NCI-H2029 (cell line): ENCODE results near the gene TSC22D3.
"Not testable (repeated sequence)": the region's sequence is repeated elsewhere in the genome, so short reads cannot be mapped to it uniquely, and the experiment has no call there.

Experiments
- DNase-seq: peaks from one replicate; lab custom pipeline; 2025; lab: John Stamatoyannopoulos, UW

TSC22D3 gene

GRCh38 chrX:107682256-107682655, 93.3 kb downstream of the TSC22D3 start:
- DNase-seq = no peak

GRCh38 chrX:107678957-107679740, 96.4 kb downstream of the TSC22D3 start:
- no peak for DNase-seq

GRCh38 chrX:107677909-107678308, 97.7 kb downstream of the TSC22D3 start:
- DNase-seq = no peak

GRCh38 chrX:107677501-107677901, 98.1 kb downstream of the TSC22D3 start:
- no peak for DNase-seq

- DNase-seq = peak; percentile 29
These were observed 98.8 kb downstream of the TSC22D3 start for GRCh38 chrX:107676559-107677378.

GRCh38 chrX:107675823-107676555, 99.6 kb downstream of the TSC22D3 start:
- no peak for DNase-seq

GRCh38 chrX:107675365-107675654, 100.3 kb downstream of the TSC22D3 start:
- no peak for DNase-seq

- no peak for DNase-seq
These were observed 100.9 kb downstream of the TSC22D3 start for GRCh38 chrX:107674480-107675364.

GRCh38 chrX:107673933-107674479, 101.6 kb downstream of the TSC22D3 start:
- DNase-seq = no peak

GRCh38 chrX:107673431-107673830, 102.2 kb downstream of the TSC22D3 start:
- DNase-seq = no peak

GRCh38 chrX:107672955-107673378, 102.6 kb downstream of the TSC22D3 start:
- DNase-seq = peak; percentile 42

GRCh38 chrX:107671256-107671655, 104.3 kb downstream of the TSC22D3 start:
- DNase-seq = not testable (repeated sequence)

- DNase-seq = no peak
These were observed 105.5 kb downstream of the TSC22D3 start for GRCh38 chrX:107669885-107670628.

GRCh38 chrX:107669261-107669660, 106.3 kb downstream of the TSC22D3 start:
- no peak for DNase-seq

- not testable (repeated sequence) for DNase-seq
These were observed 106.9 kb downstream of the TSC22D3 start for GRCh38 chrX:107668710-107669109.

- no peak for DNase-seq
These were observed 108.2 kb downstream of the TSC22D3 start for GRCh38 chrX:107667426-107667825.

- no peak for DNase-seq
These were observed 108.7 kb downstream of the TSC22D3 start for GRCh38 chrX:107666931-107667330.
